K562 (cell line): Measurements from ENCODE around the gene NKAIN4. TPM values are rescaled to one million over a fixed set of nuclear protein-coding genes. Genes with fewer than 3 reads are reported as not detected.

ENCODE experiments used
- ARNT ChIP-seq, 2 experiments: fragments of 450-650 bp; IDR thresholded peaks; 2 replicates each; pipeline ENCODE4 v1.6.1; 2016; ENCODE audit warnings: mild to moderate bottlenecking in 1 of 2
- CBFA2T2 ChIP-seq: fragments of 450-650 bp; conservative IDR thresholded peaks from 2 replicates; pipeline ENCODE4 v1.6.1; 2017; ENCODE audit warnings: mild to moderate bottlenecking
- CEBPG ChIP-seq, 3 experiments: fragments of 200-800 bp in 1 of 3; sonication (Bioruptor generic) in 1 of 3; sonication (generic) in 1 of 3; formaldehyde crosslinking in 1 of 3; IDR thresholded peaks in 2 of 3; conservative IDR thresholded peaks in 1 of 3; 2 replicates each; pipeline versions ENCODE4 v1.6.1 to v1.8.0; 2016 to 2022; ENCODE audit warnings: missing compliant biosample characterization in 2 of 3, missing genetic modification characterization in 2 of 3, mild to moderate bottlenecking in 1 of 3, missing genetic modification reagents in 1 of 3
- ERF ChIP-seq: fragments of 450-650 bp; formaldehyde crosslinking; IDR thresholded peaks from 2 replicates; pipeline ENCODE4 v1.4.0; 2020; ENCODE audit warnings: mild to moderate bottlenecking, mixed read lengths
- EWSR1 ChIP-seq: fragments of 450-650 bp; IDR thresholded peaks from 2 replicates; pipeline ENCODE4 v1.6.1; 2018; ENCODE audit warnings: borderline replicate concordance, mild to moderate bottlenecking, low read depth, moderate library complexity; ENCODE audit not compliant: partially characterized antibody
- HMG20B ChIP-seq: fragments of 250-450 bp; sonication (Bioruptor Pico); IDR thresholded peaks from 2 replicates; pipeline ENCODE4 v1.5.0; 2021; ENCODE audit warnings: mild to moderate bottlenecking
- JUND ChIP-seq, 2 experiments: IDR thresholded peaks; 2 replicates in 1 of 2; 3 replicates in 1 of 2; pipeline ENCODE4 v1.6.1; 2011; ENCODE audit warnings: borderline replicate concordance in 2 of 2, low read depth in 2 of 2, low read length in 2 of 2, improper control_type of control experiment in 1 of 2, missing biosample characterization in 1 of 2, missing genetic modification characterization in 1 of 2, missing genetic modification reagents in 1 of 2
- MAFK ChIP-seq: IDR thresholded peaks from 2 replicates; pipeline ENCODE4 v1.6.1; 2011; ENCODE audit warnings: low read length, improper control_type of control experiment
- NFXL1 ChIP-seq: fragments of 450-650 bp; formaldehyde crosslinking; IDR thresholded peaks from 2 replicates; pipeline ENCODE4 v1.4.0; 2021; ENCODE audit warnings: mild to moderate bottlenecking
- NUFIP1 ChIP-seq: fragments of 450-650 bp; IDR thresholded peaks from 2 replicates; pipeline ENCODE4 v1.6.1; 2018; ENCODE audit not compliant: partially characterized antibody
- OTX1 ChIP-seq: fragments of 450-650 bp; formaldehyde crosslinking; IDR thresholded peaks from 2 replicates; pipeline ENCODE4 v1.4.0; 2022; ENCODE audit warnings: mild to moderate bottlenecking
- SRSF1 ChIP-seq: fragments of 200-400 bp; formaldehyde crosslinking; IDR thresholded peaks from 2 replicates; pipeline ENCODE4 v1.6.1; 2017; ENCODE audit warnings: mild to moderate bottlenecking, low read depth, low read length, moderate library complexity
- TAF7 ChIP-seq: fragments of 450-650 bp; IDR thresholded peaks from 2 replicates; pipeline ENCODE4 v1.6.1; 2016; ENCODE audit warnings: missing genetic modification characterization, missing compliant biosample characterization
- TBP ChIP-seq: optimal IDR thresholded peaks from 2 replicates; pipeline ENCODE3; 2011; ENCODE audit warnings: low read depth, low read length, improper control_type of control experiment
- TEAD2 ChIP-seq: fragments of 450-650 bp; IDR thresholded peaks from 2 replicates; pipeline ENCODE4 v1.6.1; 2016; ENCODE audit warnings: missing genetic modification characterization, control low read depth, missing compliant biosample characterization
- ZNF140 ChIP-seq: fragments of 250-450 bp; sonication (Bioruptor Pico); IDR thresholded peaks from 2 replicates; pipeline ENCODE4 v1.8.0; 2021; ENCODE audit warnings: moderate library complexity, mild to moderate bottlenecking, inconsistent platforms
- ZNF212 ChIP-seq: fragments of 450-650 bp; formaldehyde crosslinking; IDR thresholded peaks from 2 replicates; pipeline ENCODE4 v1.4.0; 2020; ENCODE audit warnings: mild to moderate bottlenecking
- ZNF644 ChIP-seq: fragments of 200-800 bp; sonication (Bioruptor generic); IDR thresholded peaks from 2 replicates; pipeline ENCODE4 v1.6.1; 2016; ENCODE audit warnings: low read depth, missing genetic modification characterization, missing compliant biosample characterization
- polyA plus RNA-seq, 8 experiments: library from polyadenylated mRNA; depleted of rRNA in 4 of 8; stranded (reverse) in 5 of 8; unstranded in 3 of 8; fragments of >200 nt; fragmentation: Nextera tagmentation in 2 of 8; fragmentation: Illumina TruSeq in 1 of 8; extraction: Ambion mirVana in 2 of 8; extraction: Trizol in 1 of 8; gene quantifications; 2 replicates each; pipeline versions ENCODE4 v1.2.1 to v1.2.3, GENCODE V29; 2011 to 2014; ENCODE audit warnings: inconsistent platforms in 1 of 8, missing spikeins in 1 of 8
- total RNA-seq, 7 experiments: library from RNA; depleted of rRNA in 6 of 7; stranded (reverse); fragments of >200 nt in 6 of 7; fragmentation: Illumina TruSeq in 2 of 7; extraction: Trizol in 2 of 7; gene quantifications; 2 replicates each; pipeline versions ENCODE4 v1.2.1 to v1.2.3, GENCODE V29; 2011 to 2021; ENCODE audit warnings: low replicate concordance in 1 of 7
- TF ChIP-seq, protein P1 (sequence below): fragments of 250-450 bp; sonication (Bioruptor Pico); IDR thresholded peaks from 2 replicates; pipeline ENCODE4 v1.4.0; 2020; ENCODE audit warnings: mild to moderate bottlenecking, moderate library complexity
- TF ChIP-seq, protein P2 (sequence below): fragments of 450-650 bp; formaldehyde crosslinking; IDR thresholded peaks from 2 replicates; pipeline ENCODE4 v1.4.0; 2022; ENCODE audit warnings: missing genetic modification characterization
- TF ChIP-seq, protein P3 (sequence below), 2 experiments: fragments of 450-650 bp in 1 of 2; sonication (generic) in 1 of 2; formaldehyde crosslinking in 1 of 2; IDR thresholded peaks in 1 of 2; conservative IDR thresholded peaks in 1 of 2; 2 replicates each; pipeline versions ENCODE4 v1.6.1 to v1.8.1; 2016 to 2023; ENCODE audit warnings: mild to moderate bottlenecking in 2 of 2, moderate library complexity in 2 of 2, inconsistent platforms in 1 of 2, missing genetic modification reagents in 1 of 2
- TF ChIP-seq, protein P4 (sequence below): conservative IDR thresholded peaks from 2 replicates; pipeline ENCODE4 v1.6.1; 2011; ENCODE audit warnings: low read depth, mild to moderate bottlenecking, low read length; ENCODE audit not compliant: control insufficient read depth

The NKAIN4 gene
- total and polyA plus RNA-seq, 9 of the 15 experiments (the other 6 are each of a cell fraction or from before 2014, with no cell fraction given): not detected

DNA sequence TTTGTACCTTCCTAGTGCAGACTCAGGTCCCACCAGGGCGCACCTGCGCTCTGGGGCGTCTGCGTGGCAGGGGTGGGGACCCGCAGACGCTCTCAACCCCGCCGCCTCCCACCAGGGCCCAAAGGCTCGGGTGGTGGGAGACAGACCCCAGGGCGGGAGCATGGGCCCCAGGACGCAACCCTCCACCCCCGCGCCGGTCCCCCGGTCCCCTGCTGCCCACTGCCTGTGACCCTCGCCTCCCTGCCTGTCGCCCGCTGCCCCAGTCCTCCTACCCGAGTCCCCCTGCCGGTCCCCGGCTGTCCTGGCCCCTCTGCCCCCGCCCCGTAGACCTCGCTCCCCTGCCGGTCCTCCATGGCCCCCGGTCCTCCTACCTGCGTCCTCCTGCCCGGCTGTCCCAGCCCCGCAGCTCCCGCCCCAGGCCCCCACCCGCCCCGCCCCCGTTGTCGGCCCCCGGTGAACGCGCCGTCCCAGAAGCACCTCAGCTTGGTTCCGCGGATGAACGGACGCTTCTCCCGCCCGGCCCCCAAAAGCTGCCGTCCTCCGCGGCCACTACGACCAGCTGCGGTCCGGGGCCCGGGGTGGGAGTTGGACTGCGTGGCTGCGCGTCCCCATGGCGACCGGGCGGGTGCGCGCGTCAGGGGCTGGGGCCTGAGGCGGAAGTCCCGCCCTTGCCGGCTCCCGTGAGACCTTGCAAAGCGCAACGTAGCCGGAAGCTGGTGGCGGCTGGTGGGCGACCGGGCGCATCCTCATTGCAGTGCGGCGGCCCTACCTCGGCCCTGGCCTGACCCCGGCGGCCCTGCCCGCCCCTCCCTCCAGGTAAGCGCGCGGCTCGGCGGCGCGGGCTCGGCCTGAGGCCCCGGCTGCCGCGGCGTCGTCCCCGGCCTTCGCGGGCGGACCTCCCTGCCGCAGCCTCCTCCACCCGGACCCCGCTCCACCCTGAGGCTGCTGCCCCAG is 18.1 kb upstream of the NKAIN4 start, which contains the start of gene ARFGAP1 (continued):
- TF ChIP-seq EWSR1: no peak
- TF ChIP-seq, protein P1, sequence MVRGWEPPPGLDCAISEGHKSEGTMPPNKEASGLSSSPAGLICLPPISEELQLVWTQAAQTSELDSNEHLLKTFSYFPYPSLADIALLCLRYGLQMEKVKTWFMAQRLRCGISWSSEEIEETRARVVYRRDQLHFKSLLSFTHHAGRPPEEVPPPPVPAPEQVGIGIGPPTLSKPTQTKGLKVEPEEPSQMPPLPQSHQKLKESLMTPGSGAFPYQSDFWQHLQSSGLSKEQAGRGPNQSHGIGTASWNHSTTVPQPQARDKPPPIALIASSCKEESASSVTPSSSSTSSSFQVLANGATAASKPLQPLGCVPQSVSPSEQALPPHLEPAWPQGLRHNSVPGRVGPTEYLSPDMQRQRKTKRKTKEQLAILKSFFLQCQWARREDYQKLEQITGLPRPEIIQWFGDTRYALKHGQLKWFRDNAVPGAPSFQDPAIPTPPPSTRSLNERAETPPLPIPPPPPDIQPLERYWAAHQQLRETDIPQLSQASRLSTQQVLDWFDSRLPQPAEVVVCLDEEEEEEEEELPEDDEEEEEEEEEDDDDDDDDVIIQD: no peak
- peak; percentile 39 for TF ChIP-seq TBP
- TF ChIP-seq ZNF644 (tag): no peak
- no peak for TF ChIP-seq NUFIP1
- TF ChIP-seq SRSF1: no peak
- TF ChIP-seq OTX1: no peak
- TF ChIP-seq, protein P2, sequence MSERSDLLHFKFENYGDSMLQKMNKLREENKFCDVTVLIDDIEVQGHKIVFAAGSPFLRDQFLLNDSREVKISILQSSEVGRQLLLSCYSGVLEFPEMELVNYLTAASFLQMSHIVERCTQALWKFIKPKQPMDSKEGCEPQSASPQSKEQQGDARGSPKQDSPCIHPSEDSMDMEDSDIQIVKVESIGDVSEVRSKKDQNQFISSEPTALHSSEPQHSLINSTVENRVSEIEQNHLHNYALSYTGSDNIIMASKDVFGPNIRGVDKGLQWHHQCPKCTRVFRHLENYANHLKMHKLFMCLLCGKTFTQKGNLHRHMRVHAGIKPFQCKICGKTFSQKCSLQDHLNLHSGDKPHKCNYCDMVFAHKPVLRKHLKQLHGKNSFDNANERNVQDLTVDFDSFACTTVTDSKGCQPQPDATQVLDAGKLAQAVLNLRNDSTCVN: no peak
- 0 out of 2 replicates have a peak, but pooled peaks have one; percentile 19 for TF ChIP-seq JUND (IDR thresholded peaks at IDR 0.05; ENCODE audit: borderline replicate concordance, low read depth, low read length)
- TF ChIP-seq JUND (tag; IDR thresholded peaks at IDR 0.05; ENCODE audit: borderline replicate concordance, low read depth, low read length): no peak
- no peak for TF ChIP-seq ERF (CRISPR knock-in tag)
- TF ChIP-seq HMG20B (CRISPR knock-in tag): no peak
- no peak for TF ChIP-seq TEAD2
- TF ChIP-seq CEBPG (CRISPR knock-in tag; IDR thresholded peaks at IDR 0.05): no peak
- no peak for TF ChIP-seq CEBPG (tag; conservative IDR thresholded peaks at IDR 0.05 in 1 of 2, IDR thresholded peaks at IDR 0.05 in 1 of 2)
- no peak for TF ChIP-seq MAFK
- TF ChIP-seq, protein P3, sequence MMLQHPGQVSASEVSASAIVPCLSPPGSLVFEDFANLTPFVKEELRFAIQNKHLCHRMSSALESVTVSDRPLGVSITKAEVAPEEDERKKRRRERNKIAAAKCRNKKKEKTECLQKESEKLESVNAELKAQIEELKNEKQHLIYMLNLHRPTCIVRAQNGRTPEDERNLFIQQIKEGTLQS (IDR thresholded peaks at IDR 0.05): no peak
- TF ChIP-seq, protein P3 (CRISPR knock-in tag; conservative IDR thresholded peaks at IDR 0.05): no peak
- TF ChIP-seq ARNT (IDR thresholded peaks at IDR 0.05): no peak
- TF ChIP-seq ZNF212: no peak
- TF ChIP-seq, protein P4, sequence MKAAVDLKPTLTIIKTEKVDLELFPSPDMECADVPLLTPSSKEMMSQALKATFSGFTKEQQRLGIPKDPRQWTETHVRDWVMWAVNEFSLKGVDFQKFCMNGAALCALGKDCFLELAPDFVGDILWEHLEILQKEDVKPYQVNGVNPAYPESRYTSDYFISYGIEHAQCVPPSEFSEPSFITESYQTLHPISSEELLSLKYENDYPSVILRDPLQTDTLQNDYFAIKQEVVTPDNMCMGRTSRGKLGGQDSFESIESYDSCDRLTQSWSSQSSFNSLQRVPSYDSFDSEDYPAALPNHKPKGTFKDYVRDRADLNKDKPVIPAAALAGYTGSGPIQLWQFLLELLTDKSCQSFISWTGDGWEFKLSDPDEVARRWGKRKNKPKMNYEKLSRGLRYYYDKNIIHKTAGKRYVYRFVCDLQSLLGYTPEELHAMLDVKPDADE: peak; percentile 60; the same call in 1 of the 2 replicates
- no peak for TF ChIP-seq ZNF140
- no peak for TF ChIP-seq CBFA2T2
- TF ChIP-seq NFXL1 (CRISPR knock-in tag): no peak
- TF ChIP-seq TAF7 (tag): no peak
